ENCODE measurements around the gene PTH1R.

Gene PTH1R

DNA sequence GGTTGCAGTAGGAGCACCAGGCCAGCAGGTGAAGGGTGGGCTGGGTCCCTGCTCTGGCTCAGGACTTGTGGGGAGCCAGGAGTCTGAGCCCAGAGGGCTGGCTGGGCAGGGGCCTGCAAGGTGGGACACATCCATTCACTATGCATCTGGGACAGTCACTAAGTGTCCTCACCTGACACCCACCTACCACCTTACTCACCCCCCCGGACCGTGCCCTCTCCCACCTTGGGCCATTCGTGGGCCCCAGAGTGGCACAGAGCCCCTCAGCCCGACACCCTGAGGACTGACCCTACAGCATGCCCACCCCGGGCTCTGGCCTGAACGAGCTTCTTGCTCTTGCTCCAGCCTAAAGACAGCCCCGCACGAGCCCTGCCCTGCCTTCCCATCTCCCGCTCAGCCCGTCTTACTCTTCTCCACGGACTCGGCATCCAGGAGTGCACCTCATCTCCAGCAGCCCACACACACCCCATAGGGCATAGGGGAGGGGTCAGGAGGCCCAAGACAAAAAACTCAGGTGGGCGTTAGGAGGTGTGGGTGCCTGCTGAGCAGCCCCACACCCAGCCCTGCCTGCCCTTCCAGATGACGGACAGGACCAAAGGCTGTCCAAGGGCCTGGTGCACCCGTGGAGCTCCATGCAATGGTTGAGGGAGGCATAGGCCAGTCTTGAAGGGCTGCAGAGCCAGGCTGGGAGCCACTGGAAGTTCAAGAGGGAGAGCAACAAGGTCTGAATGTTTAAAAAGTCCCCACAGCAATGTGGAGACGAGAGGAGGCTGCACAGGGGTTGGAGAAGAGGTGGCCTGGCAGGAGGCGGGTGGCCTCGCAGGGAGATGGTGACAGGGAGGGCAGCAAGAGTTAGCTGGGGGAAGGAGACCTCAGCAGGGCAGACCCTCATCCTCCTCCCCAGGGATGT is 27.0 kb downstream of the PTH1R start:
- no peak for TF ChIP-seq CTCF (IDR thresholded peaks at IDR 0.05; ENCODE audit: low read depth, low read length, missing control alignments)
- DNase-seq (ENCODE audit: low read depth), result no peak
- H3K4me3 ChIP-seq (ENCODE audit: low read depth, low read length), result no peak overlapping the region

- TF ChIP-seq CTCF (IDR thresholded peaks at IDR 0.05; ENCODE audit: low read depth, low read length, missing control alignments), result no peak
- DNase-seq (ENCODE audit: low read depth), result no peak
- H3K4me3 ChIP-seq (ENCODE audit: low read depth, low read length), result no peak overlapping the region
Measured at GRCh38 chr3:46905213-46905560, 27.7 kb downstream of the PTH1R start.

- H3K4me3 ChIP-seq (ENCODE audit: low read depth, low read length), result no peak overlapping the region
- DNase-seq (ENCODE audit: low read depth), result no peak
- no peak for TF ChIP-seq CTCF (IDR thresholded peaks at IDR 0.05; ENCODE audit: low read depth, low read length, missing control alignments)
Measured at GRCh38 chr3:46905661-46906451, 28.3 kb downstream of the PTH1R start.

DNA sequence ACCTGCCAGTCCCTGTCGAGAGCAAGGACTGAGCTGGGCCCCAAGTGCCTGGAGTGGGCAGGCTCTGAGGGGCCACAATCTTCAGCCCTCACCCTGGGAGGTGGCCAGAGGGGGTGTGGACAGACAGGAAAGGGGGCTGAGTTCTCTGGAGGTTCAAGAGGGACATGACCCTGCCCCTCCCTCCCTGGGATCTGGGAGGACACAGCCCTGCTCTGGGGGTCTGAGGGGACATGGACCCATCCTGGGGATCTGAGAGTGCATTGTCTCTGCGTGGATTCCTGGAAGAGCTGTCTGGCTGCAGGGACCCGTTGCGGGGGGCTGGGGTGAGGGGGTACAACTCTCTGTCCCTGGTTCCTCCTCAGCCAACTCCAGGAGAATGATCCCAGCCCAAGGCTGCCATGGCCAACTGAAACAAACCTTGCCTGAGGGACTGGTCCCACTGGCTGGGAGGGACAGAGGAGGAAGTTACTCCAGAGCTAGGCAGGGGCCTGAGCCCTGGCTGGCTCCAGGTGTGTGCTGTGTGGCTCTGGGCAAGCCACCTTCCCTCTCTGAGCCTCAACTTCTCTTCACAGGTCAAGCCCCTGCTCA is 29.0 kb downstream of the PTH1R start:
- no peak overlapping the region for H3K4me3 ChIP-seq (ENCODE audit: low read depth, low read length)
- TF ChIP-seq CTCF (IDR thresholded peaks at IDR 0.05; ENCODE audit: low read depth, low read length, missing control alignments), result no peak
- no peak for DNase-seq (ENCODE audit: low read depth)

DNA sequence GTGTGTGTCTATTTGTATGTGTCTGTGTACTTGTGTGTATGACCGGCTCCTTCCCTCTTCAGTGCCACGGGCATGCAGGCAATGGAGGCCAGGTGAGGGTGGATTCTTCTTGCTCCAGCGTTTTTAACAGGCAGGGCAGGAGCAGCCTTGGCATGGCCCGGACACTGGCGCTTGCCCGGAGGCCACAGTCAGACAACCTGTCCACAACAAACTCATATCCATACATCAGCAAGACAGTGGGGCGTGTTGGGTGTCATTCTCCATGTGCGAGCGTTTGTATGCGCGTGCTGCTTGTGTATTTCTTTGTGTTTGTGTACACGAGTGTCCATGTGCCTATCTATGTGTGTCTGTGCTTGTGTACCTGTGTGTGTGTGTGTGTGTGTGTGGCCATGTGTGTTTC is 29.8 kb downstream of the PTH1R start:
- no peak overlapping the region for H3K4me3 ChIP-seq (ENCODE audit: low read depth, low read length)
- TF ChIP-seq CTCF (IDR thresholded peaks at IDR 0.05; ENCODE audit: low read depth, low read length, missing control alignments), result no peak
- no peak for DNase-seq (ENCODE audit: low read depth)

- TF ChIP-seq CTCF (IDR thresholded peaks at IDR 0.05; ENCODE audit: low read depth, low read length, missing control alignments), result no peak
- no peak for DNase-seq (ENCODE audit: low read depth)
- H3K4me3 ChIP-seq (ENCODE audit: low read depth, low read length), result no peak overlapping the region
Measured at GRCh38 chr3:46907960-46908293, 30.4 kb downstream of the PTH1R start.
